Endothelial cell (in vitro differentiated cells): ENCODE data around the gene BAD. TPM values are rescaled to one million over a fixed set of nuclear protein-coding genes. Genes with fewer than 3 reads are reported as not detected.

Source experiments
- DNase-seq: peaks from one replicate; pipeline ENCODE4 v3.0.0; 2021; ENCODE audit warnings: low spot score
- H3K27ac Mint-ChIP-seq: one replicate; pipeline ENCODE4 v1.8.0; 2021; ENCODE audit warnings: mixed read lengths, inconsistent platforms; ENCODE audit not compliant: unreplicated experiment
- H3K27me3 Mint-ChIP-seq: one replicate; pipeline ENCODE4 v1.8.0; 2021; ENCODE audit warnings: mild to moderate bottlenecking, moderate library complexity, mixed read lengths, inconsistent platforms; ENCODE audit not compliant: unreplicated experiment
- H3K36me3 Mint-ChIP-seq: one replicate; pipeline ENCODE4 v1.8.0; 2021; ENCODE audit warnings: mild to moderate bottlenecking, low read depth, mixed read lengths, inconsistent platforms; ENCODE audit not compliant: unreplicated experiment
- H3K4me1 Mint-ChIP-seq: one replicate; pipeline ENCODE4 v1.8.0; 2021; ENCODE audit warnings: mild to moderate bottlenecking, mixed read lengths, inconsistent platforms; ENCODE audit not compliant: unreplicated experiment
- H3K4me3 Mint-ChIP-seq: one replicate; pipeline ENCODE4 v1.8.0; 2021; ENCODE audit warnings: mild to moderate bottlenecking, mixed read lengths, inconsistent platforms; ENCODE audit not compliant: unreplicated experiment
- H3K9me3 Mint-ChIP-seq: one replicate; pipeline ENCODE4 v1.8.0; 2021; ENCODE audit warnings: mixed read lengths, inconsistent platforms; ENCODE audit not compliant: unreplicated experiment
- long read RNA-seq: library from polyadenylated mRNA; unstranded; transcript quantifications from one replicate; pipeline ENCODE4 v2.0.0, GENCODE V29; 2020; ENCODE audit not compliant: unreplicated experiment
- total RNA-seq: library from RNA; stranded (reverse); fragmentation: NEBNext Ultra II Directional; extraction: Animal tissue kit (Norgen Biotek cat#: 25700); gene quantifications from one replicate; pipeline ENCODE4 v1.2.1, GENCODE V29; 2021; ENCODE audit not compliant: unreplicated experiment
- TF ChIP-seq, protein P1 (sequence below): fragments of 200-600 bp; sonication (generic); IDR thresholded peaks from one replicate; pipeline ENCODE4 v1.5.0; 2021; ENCODE audit warnings: antibody characterized with exemption; ENCODE audit not compliant: unreplicated experiment

The BAD gene
- total RNA-seq = 40.7 TPM
- long read RNA-seq, transcript BAD-203 (3 exons, 1,157 nt) = minor isoform, 5 of 56 reads
- long read RNA-seq, transcript BAD-201 (4 exons, 929 nt) = major isoform, 46 of 56 reads
- long read RNA-seq, partial matches to known transcripts = 0 of 56 reads
- long read RNA-seq, other reads (novel, unspliced or antisense) = 2 of 56 reads

DNA sequence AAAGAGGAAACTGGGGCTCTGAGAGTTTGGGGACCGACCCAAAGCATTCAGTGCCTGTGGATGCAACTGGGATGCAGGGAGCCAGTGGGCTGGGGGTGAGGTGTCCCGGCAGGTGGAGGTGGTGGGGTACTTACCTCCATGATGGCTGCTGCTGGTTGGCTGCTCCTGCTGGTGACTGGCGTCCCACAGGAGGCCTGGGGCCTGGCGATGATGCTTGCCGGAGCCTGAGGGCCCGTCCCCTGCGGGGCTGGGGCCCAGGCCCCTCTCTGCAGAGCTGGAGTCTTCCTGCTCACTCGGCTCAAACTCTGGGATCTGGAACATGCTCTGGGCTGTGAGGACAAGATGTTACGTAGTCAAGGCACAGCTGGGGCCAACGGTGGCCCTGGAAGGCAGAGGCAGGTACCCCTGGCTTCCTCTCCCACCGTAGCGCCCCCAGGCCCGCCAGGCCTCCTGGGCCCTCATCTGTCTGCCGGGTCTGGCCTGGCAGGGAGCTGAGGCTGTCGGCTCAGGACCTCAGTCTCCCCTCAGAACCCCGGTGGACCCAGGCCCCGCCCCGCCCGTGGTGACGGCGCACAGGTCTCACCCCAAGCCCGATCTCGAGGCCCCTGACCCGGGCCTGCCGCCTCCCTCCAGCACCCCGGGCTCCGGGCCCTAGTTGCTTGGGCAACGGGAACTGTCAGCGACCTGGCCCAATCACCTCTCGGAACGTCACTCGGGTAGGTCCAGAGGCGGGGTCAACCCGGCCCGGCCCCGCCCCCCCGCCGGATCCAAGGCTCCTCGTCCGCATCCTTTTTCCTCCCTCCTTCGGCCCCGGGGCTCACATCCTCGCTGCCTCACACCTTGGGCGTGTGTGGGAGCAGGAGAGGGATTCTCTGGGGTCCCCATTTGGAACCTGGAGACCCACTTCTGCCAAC lies at the start of gene BAD:
Gene BAD (minus strand): TSS at position 618 of the 914 bp plus-strand sequence. CDS start 297 bp downstream, at position 321.
- TF ChIP-seq, protein P1, sequence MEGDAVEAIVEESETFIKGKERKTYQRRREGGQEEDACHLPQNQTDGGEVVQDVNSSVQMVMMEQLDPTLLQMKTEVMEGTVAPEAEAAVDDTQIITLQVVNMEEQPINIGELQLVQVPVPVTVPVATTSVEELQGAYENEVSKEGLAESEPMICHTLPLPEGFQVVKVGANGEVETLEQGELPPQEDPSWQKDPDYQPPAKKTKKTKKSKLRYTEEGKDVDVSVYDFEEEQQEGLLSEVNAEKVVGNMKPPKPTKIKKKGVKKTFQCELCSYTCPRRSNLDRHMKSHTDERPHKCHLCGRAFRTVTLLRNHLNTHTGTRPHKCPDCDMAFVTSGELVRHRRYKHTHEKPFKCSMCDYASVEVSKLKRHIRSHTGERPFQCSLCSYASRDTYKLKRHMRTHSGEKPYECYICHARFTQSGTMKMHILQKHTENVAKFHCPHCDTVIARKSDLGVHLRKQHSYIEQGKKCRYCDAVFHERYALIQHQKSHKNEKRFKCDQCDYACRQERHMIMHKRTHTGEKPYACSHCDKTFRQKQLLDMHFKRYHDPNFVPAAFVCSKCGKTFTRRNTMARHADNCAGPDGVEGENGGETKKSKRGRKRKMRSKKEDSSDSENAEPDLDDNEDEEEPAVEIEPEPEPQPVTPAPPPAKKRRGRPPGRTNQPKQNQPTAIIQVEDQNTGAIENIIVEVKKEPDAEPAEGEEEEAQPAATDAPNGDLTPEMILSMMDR = no peak
- Mint-ChIP-seq H3K4me1 (peaks cover 5% of the 10 kb centered on the region), H3K27me3 (peaks cover 8% of the 10 kb centered on the region), H3K9me3 (no peaks in the 10 kb centered on the region), H3K4me3 (peak within 1 kb of the TSS; percentile 88), H3K27ac (peak within 1 kb of the TSS; percentile 70), H3K36me3 (peaks cover 9% of the 10 kb centered on the region)
- peak; percentile 93 for DNase-seq

DNA sequence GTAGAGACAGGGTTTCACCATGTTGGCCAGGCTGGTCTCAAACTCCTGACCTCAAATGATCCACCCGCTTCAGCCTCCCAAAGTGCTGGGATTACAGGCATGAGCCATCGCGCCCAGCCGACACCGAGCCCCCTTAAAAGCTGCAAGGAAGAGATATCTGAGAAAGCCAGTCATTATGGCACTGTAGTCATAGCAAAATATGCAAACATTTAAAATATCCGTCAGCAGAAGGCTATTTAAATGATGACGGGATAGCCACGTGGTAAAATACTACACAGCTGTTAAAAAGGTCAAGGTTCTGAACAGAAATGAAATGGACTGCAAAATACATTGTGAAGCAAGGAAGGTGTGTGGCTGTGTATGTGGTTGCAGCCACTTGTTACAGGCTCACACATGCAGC lies 49.1 kb upstream of the BAD start:
- Mint-ChIP-seq H3K36me3 (no peaks in the 10 kb centered on the region), H3K9me3 (no peaks in the 10 kb centered on the region), H3K27me3 (peaks cover 4% of the 10 kb centered on the region), H3K27ac (no peak overlapping the region), H3K4me1 (no peaks in the 10 kb centered on the region), H3K4me3 (no peak overlapping the region)
- TF ChIP-seq, protein P1 = no peak
- no peak for DNase-seq

DNA sequence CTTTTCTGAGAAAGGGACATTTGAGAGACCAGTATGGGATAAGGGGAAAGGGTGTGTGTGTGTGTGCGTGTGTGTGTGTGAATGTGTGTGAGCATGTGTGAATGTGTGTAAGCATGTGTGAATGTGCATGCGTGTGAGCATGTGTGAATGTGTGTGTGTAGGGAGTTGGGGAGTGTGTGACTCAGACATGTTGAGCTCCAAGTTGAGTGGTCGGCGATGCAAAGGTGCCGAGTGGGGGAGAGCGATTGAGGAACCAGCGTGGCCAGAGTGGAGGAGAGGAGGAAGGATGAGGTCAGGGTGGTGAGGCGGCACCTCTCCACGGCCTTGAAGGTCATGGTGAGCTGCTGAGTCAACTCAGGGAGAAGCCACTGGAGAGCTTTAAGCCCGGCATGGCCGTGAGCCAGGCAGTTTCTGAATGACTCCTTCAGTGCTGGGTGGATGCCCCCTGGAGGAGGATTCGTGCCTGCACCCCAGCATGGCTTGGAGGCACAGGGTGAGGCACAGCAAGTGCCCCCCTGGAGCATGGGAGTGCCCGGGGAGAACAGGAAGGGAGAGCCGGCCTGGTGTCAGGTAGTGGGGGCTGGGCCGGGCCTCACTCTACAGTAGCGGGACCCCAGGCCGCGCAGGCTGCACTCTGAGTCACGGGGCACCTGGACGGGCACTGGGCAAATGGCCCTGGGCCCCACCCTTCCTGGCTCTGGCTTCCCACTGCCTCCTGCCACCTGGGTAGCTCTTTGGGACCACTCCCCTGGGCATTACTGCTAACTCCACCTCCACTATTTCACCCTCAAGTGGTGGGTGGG lies 47.3 kb upstream of the BAD start:
- TF ChIP-seq, protein P1 = peak; percentile 24
- DNase-seq = peak; percentile 51
- H3K4me3 Mint-ChIP-seq = no peak overlapping the region

DNA sequence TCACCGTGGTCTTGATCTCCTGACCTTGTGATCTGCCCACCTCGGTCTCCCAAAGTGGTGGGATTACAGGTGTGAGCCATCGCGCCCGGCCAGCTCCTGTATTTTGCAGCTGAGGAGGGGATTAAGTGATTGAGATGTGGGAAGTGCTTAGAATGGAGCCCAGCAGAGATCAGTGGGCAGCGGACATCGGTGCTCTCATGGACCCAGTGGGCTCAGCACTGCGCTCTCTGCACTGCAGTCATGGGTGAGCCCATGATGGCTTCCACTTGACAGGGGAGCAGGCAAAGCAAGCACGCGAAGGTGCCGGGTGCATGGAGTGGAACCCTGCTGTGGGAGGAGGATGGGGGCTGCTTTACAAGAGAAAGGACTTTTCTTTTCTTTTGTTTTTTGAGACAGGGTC lies 46.4 kb upstream of the BAD start:
- no peaks in the 10 kb centered on the region for H3K9me3 Mint-ChIP-seq
- H3K4me3 Mint-ChIP-seq = no peak overlapping the region
- no peak for DNase-seq

More for the DNA sequence above, 47.3 kb upstream of the BAD start:
- Mint-ChIP-seq H3K27me3 (peaks cover 4% of the 10 kb centered on the region), H3K9me3 (no peaks in the 10 kb centered on the region), H3K36me3 (no peaks in the 10 kb centered on the region), H3K27ac (no peak overlapping the region), H3K4me1 (no peaks in the 10 kb centered on the region)

More for the DNA sequence above, 46.4 kb upstream of the BAD start:
- Mint-ChIP-seq H3K27ac (no peak overlapping the region), H3K27me3 (peaks cover 4% of the 10 kb centered on the region), H3K36me3 (no peaks in the 10 kb centered on the region), H3K4me1 (no peaks in the 10 kb centered on the region)
- TF ChIP-seq, protein P1 = no peak
